Activated B cell treated with CpG ODN at 0.5 μM for 24 hours (primary cell): ENCODE data around the gene AREG. TPM values are rescaled to one million over a fixed set of nuclear protein-coding genes. Genes with fewer than 3 reads are reported as not detected.

Experiments used
- ATAC-seq: fragments of 200-7000 bp; cut with Tn5 transposase; one replicate; pipeline ENCODE4 v1.10.0; 2021; ENCODE audit warnings: low read depth, mild to moderate bottlenecking, moderate library complexity
- CTCF ChIA-PET: fragments of 350-600 bp; sonication (Branson Sonifier 250); formaldehyde crosslinking; loops from one replicate; lab custom pipeline; 2021; ENCODE audit warnings: antibody characterized with exemption; lab: Charles Lee
- POLR2A ChIA-PET: fragments of 350-600 bp; sonication (Branson Sonifier 250); formaldehyde crosslinking; loops from one replicate; lab custom pipeline; 2021; ENCODE audit warnings: antibody characterized with exemption; lab: Charles Lee
- DNase-seq: peaks from one replicate; pipeline ENCODE4 v3.0.0; 2022
- H3K27ac Mint-ChIP-seq: one replicate; pipeline ENCODE4 v1.8.0; 2020; ENCODE audit warnings: mixed read lengths
- H3K27me3 Mint-ChIP-seq: one replicate; pipeline ENCODE4 v1.8.0; 2021; ENCODE audit warnings: mixed read lengths
- H3K36me3 Mint-ChIP-seq: one replicate; pipeline ENCODE4 v1.8.0; 2021; ENCODE audit warnings: low read depth, mixed read lengths
- H3K4me1 Mint-ChIP-seq: one replicate; pipeline ENCODE4 v1.8.0; 2021; ENCODE audit warnings: mixed read lengths
- H3K4me3 Mint-ChIP-seq: one replicate; pipeline ENCODE4 v1.8.0; 2020; ENCODE audit warnings: mild to moderate bottlenecking, mixed read lengths
- H3K9me3 Mint-ChIP-seq: one replicate; pipeline ENCODE4 v1.8.0; 2020; ENCODE audit warnings: mixed read lengths
- intact Hi-C: fragments of 100-400 bp; cut with micrococcal nuclease; formaldehyde crosslinking; loops from one replicate; pipeline ENCODE4 v1.15.1; 2024
- total RNA-seq: library from RNA; stranded (reverse); gene quantifications from 2 replicates; pipeline ENCODE4 v1.2.3, GENCODE V29; 2022
- TF ChIP-seq, protein P1 (sequence below): fragments of 200-600 bp; IDR thresholded peaks from one replicate; pipeline ENCODE4 v1.8.0; 2022; ENCODE audit warnings: antibody characterized with exemption, mild to moderate bottlenecking

Gene AREG
- total RNA-seq, 1 donor from 2014 or later = 2.1 TPM

DNA sequence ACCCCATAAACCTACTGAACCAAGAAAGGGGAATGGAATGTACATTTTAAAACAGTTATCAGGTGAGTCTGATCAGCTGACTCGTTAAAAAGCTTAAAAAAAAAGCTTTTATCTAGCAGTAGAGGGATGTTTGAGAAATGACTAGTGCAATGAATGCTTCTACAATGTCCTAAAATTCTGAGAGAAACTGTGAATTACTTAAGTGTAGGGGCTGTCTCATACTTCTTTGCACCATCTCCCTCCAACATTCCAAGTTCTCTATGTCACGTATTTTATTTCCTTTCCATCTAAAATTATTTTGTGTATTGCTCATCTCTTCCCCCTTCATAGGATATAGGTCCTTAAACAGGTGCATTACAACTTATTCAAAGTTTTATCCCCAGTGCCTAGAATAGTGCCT, 11.9 kb upstream of the AREG start:
- ChIA-PET CTCF (no interaction called here), POLR2A (no interaction called here)
- H3K27ac Mint-ChIP-seq = no peak overlapping the region
- TF ChIP-seq, protein P1, sequence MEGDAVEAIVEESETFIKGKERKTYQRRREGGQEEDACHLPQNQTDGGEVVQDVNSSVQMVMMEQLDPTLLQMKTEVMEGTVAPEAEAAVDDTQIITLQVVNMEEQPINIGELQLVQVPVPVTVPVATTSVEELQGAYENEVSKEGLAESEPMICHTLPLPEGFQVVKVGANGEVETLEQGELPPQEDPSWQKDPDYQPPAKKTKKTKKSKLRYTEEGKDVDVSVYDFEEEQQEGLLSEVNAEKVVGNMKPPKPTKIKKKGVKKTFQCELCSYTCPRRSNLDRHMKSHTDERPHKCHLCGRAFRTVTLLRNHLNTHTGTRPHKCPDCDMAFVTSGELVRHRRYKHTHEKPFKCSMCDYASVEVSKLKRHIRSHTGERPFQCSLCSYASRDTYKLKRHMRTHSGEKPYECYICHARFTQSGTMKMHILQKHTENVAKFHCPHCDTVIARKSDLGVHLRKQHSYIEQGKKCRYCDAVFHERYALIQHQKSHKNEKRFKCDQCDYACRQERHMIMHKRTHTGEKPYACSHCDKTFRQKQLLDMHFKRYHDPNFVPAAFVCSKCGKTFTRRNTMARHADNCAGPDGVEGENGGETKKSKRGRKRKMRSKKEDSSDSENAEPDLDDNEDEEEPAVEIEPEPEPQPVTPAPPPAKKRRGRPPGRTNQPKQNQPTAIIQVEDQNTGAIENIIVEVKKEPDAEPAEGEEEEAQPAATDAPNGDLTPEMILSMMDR = no peak
- intact Hi-C loops = no loop called here
- no peak overlapping the region for H3K4me3 Mint-ChIP-seq
- H3K9me3 Mint-ChIP-seq = no peaks in the 10 kb centered on the region
- H3K27me3 Mint-ChIP-seq = peaks cover 10% of the 10 kb centered on the region
- ATAC-seq (no peak), DNase-seq (no peak)
- H3K4me1 Mint-ChIP-seq = no peaks in the 10 kb centered on the region
- no peaks in the 10 kb centered on the region for H3K36me3 Mint-ChIP-seq

DNA sequence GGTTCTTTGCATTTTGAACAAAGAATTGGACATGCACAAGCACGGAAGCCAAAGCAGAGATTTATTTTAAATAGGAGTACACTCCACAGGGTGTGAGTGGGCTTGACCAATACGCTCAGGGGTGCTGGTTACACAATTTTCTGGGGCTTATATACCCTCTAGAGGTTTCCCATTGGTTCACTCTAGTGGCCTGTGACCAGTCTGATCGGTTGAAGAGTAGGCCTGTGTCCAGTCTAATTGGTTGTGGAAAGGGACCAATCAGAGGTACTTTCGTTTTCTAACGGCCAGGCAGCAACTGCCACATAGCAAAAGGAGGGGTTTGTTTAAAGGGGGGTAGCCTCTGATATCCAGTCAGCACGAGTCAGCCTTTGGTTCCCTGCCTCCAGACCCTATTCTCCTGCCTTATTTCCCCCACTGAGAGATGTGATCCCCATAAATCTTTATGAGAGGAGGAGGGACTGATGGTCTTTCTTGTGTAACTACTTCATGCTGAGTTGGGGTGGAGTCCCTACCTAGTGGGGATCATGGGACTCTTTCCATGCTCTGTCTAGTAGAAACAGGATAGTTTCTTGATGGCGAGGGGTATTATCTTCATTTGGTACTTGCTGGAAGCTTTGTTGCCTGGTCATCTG, 11.3 kb upstream of the AREG start:
- TF ChIP-seq, protein P1 = no peak
- peaks cover 10% of the 10 kb centered on the region for H3K27me3 Mint-ChIP-seq
- H3K9me3 Mint-ChIP-seq = no peaks in the 10 kb centered on the region
- CTCF ChIA-PET = no interaction called here
- intact Hi-C loops = no loop called here
- POLR2A ChIA-PET = no interaction called here
- H3K4me3 Mint-ChIP-seq = no peak overlapping the region
- DNase-seq = no peak
- no peak for ATAC-seq
- H3K4me1 Mint-ChIP-seq = no peaks in the 10 kb centered on the region
- H3K27ac Mint-ChIP-seq = no peak overlapping the region
- H3K36me3 Mint-ChIP-seq = no peaks in the 10 kb centered on the region

GRCh38 chr4:74435296-74435695, 9.6 kb upstream of the AREG start:
- Mint-ChIP-seq H3K27me3 (peaks cover 10% of the 10 kb centered on the region), H3K9me3 (no peaks in the 10 kb centered on the region), H3K4me3 (no peak overlapping the region), H3K27ac (no peak overlapping the region), H3K4me1 (no peaks in the 10 kb centered on the region), H3K36me3 (no peaks in the 10 kb centered on the region)
- ATAC-seq (no peak), DNase-seq (no peak)
- intact Hi-C loops = no loop called here
- CTCF ChIA-PET = no interaction called here
- TF ChIP-seq, protein P1 = no peak
- POLR2A ChIA-PET = interaction anchor here (0.7 kb wide), 1 partner anchor 9 kb away, joined by 3 read pairs; the partner anchor contains the start of gene AREG

DNA sequence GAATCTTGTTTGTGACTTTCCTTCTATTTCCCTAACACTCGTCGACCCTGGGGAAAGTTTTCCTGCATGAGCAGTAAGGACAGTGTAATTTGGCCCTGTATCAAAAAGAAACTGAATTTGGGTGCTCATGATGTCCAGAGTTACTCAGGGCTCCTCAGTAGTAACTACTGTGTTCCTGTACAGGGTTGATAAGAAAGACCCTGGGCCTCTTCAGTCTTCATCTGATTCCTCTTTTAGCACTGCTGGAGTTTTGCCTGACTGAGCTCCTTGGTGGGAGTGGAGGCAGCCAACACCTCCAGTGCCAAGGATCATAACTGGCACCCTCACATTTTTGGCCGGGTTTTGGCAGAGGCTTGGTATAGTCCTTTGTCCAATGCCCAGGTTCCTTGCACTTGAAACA, 7.1 kb upstream of the AREG start:
- CTCF ChIA-PET = interaction anchor here (1.5 kb wide), 1 partner anchor 11 kb away, joined by 3 read pairs; no protein-coding TSS in a partner anchor

GRCh38 chr4:74438661-74439060, 6.3 kb upstream of the AREG start:
- no peak overlapping the region for H3K27ac Mint-ChIP-seq

More for the DNA sequence above, 7.1 kb upstream of the AREG start:
- no peak for ATAC-seq
- TF ChIP-seq, protein P1 = no peak
- no peak for DNase-seq
- POLR2A ChIA-PET = no interaction called here
- no peaks in the 10 kb centered on the region for H3K36me3 Mint-ChIP-seq
- no peak overlapping the region for H3K27ac Mint-ChIP-seq
- no peaks in the 10 kb centered on the region for H3K4me1 Mint-ChIP-seq
- intact Hi-C loops = no loop called here
- peaks cover 8% of the 10 kb centered on the region for H3K27me3 Mint-ChIP-seq
- no peaks in the 10 kb centered on the region for H3K9me3 Mint-ChIP-seq
- no peak overlapping the region for H3K4me3 Mint-ChIP-seq

More at GRCh38 chr4:74438661-74439060, 6.3 kb upstream of the AREG start:
- no peaks in the 10 kb centered on the region for H3K36me3 Mint-ChIP-seq
- no peak overlapping the region for H3K4me3 Mint-ChIP-seq
- ATAC-seq (no peak), DNase-seq (no peak)
- CTCF ChIA-PET = no interaction called here
- intact Hi-C loops = no loop called here
- H3K4me1 Mint-ChIP-seq = no peaks in the 10 kb centered on the region
- no peaks in the 10 kb centered on the region for H3K9me3 Mint-ChIP-seq
- POLR2A ChIA-PET = no interaction called here
- peaks cover 2% of the 10 kb centered on the region for H3K27me3 Mint-ChIP-seq
- TF ChIP-seq, protein P1 = no peak
